ENCODE results near the gene C2orf76.

The C2orf76 gene

GRCh38 chr2:119311831-119312230 lies 54.8 kb downstream of the C2orf76 start:
- Histone ChIP-seq H3K9me3 (ENCODE audit: control insufficient read depth, insufficient read depth, low read depth, low read length) (no peaks in the 10 kb centered on the region), H3K27ac (ENCODE audit: low read depth, low read length) (no peak overlapping the region), H3K27me3 (ENCODE audit: control insufficient read depth, insufficient read depth, low read length) (no peaks in the 10 kb centered on the region), H3K36me3 (ENCODE audit: control insufficient read depth, insufficient read depth, low read length) (no peaks in the 10 kb centered on the region), H3K9ac (ENCODE audit: low read length) (no peak overlapping the region), H3K4me1 (ENCODE audit: control insufficient read depth, insufficient read depth, low read length) (peaks cover 8% of the 10 kb centered on the region; the same call in 1 of the 2 replicates), H3K4me3 (ENCODE audit: low read depth, low read length) (no peak overlapping the region)

GRCh38 chr2:119311371-119311770 lies 55.3 kb downstream of the C2orf76 start:
- no peak overlapping the region for H3K27ac ChIP-seq (ENCODE audit: low read depth, low read length)
- H3K9ac ChIP-seq (ENCODE audit: low read length), result no peak overlapping the region
- H3K4me3 ChIP-seq (ENCODE audit: low read depth, low read length), result no peak overlapping the region
- peaks cover 8% of the 10 kb centered on the region; the same call in 1 of the 2 replicates for H3K4me1 ChIP-seq (ENCODE audit: control insufficient read depth, insufficient read depth, low read length)
- H3K9me3 ChIP-seq (ENCODE audit: control insufficient read depth, insufficient read depth, low read depth, low read length), result no peaks in the 10 kb centered on the region
- H3K36me3 ChIP-seq (ENCODE audit: control insufficient read depth, insufficient read depth, low read length), result no peaks in the 10 kb centered on the region
- no peaks in the 10 kb centered on the region for H3K27me3 ChIP-seq (ENCODE audit: control insufficient read depth, insufficient read depth, low read length)

- H3K9ac ChIP-seq (ENCODE audit: low read length), result no peak overlapping the region
- H3K27me3 ChIP-seq (ENCODE audit: control insufficient read depth, insufficient read depth, low read length), result no peaks in the 10 kb centered on the region
- no peak overlapping the region for H3K4me3 ChIP-seq (ENCODE audit: low read depth, low read length)
- H3K4me1 ChIP-seq (ENCODE audit: control insufficient read depth, insufficient read depth, low read length), result peaks cover 8% of the 10 kb centered on the region; the same call in 1 of the 2 replicates
- no peak overlapping the region for H3K27ac ChIP-seq (ENCODE audit: low read depth, low read length)
- no peaks in the 10 kb centered on the region for H3K36me3 ChIP-seq (ENCODE audit: control insufficient read depth, insufficient read depth, low read length)
- H3K9me3 ChIP-seq (ENCODE audit: control insufficient read depth, insufficient read depth, low read depth, low read length), result no peaks in the 10 kb centered on the region
Measured at GRCh38 chr2:119308793-119309330, 57.8 kb downstream of the C2orf76 start.

GRCh38 chr2:119307419-119308140 lies 59.1 kb downstream of the C2orf76 start:
- Histone ChIP-seq H3K27me3 (ENCODE audit: control insufficient read depth, insufficient read depth, low read length) (no peaks in the 10 kb centered on the region), H3K36me3 (ENCODE audit: control insufficient read depth, insufficient read depth, low read length) (no peaks in the 10 kb centered on the region), H3K4me1 (ENCODE audit: control insufficient read depth, insufficient read depth, low read length) (peaks cover 19% of the 10 kb centered on the region; the same call in 1 of the 2 replicates), H3K4me3 (ENCODE audit: low read depth, low read length) (no peak overlapping the region), H3K9me3 (ENCODE audit: control insufficient read depth, insufficient read depth, low read depth, low read length) (no peaks in the 10 kb centered on the region), H3K27ac (ENCODE audit: low read depth, low read length) (no peak overlapping the region), H3K9ac (ENCODE audit: low read length) (no peak overlapping the region)

- no peak overlapping the region for H3K9ac ChIP-seq (ENCODE audit: low read length)
- H3K4me1 ChIP-seq (ENCODE audit: control insufficient read depth, insufficient read depth, low read length), result peaks cover 16% of the 10 kb centered on the region; the same call in 1 of the 2 replicates
- H3K27me3 ChIP-seq (ENCODE audit: control insufficient read depth, insufficient read depth, low read length), result no peaks in the 10 kb centered on the region
- H3K4me3 ChIP-seq (ENCODE audit: low read depth, low read length), result no peak overlapping the region
- no peaks in the 10 kb centered on the region for H3K9me3 ChIP-seq (ENCODE audit: control insufficient read depth, insufficient read depth, low read depth, low read length)
- no peak overlapping the region for H3K27ac ChIP-seq (ENCODE audit: low read depth, low read length)
- no peaks in the 10 kb centered on the region for H3K36me3 ChIP-seq (ENCODE audit: control insufficient read depth, insufficient read depth, low read length)
Measured at GRCh38 chr2:119306196-119306590, 60.4 kb downstream of the C2orf76 start.

GRCh38 chr2:119305497-119306195 lies 61.0 kb downstream of the C2orf76 start:
- no peaks in the 10 kb centered on the region for H3K27me3 ChIP-seq (ENCODE audit: control insufficient read depth, insufficient read depth, low read length)
- H3K4me1 ChIP-seq (ENCODE audit: control insufficient read depth, insufficient read depth, low read length), result peaks cover 16% of the 10 kb centered on the region; the same call in 1 of the 2 replicates
- no peak overlapping the region for H3K27ac ChIP-seq (ENCODE audit: low read depth, low read length)
- H3K9me3 ChIP-seq (ENCODE audit: control insufficient read depth, insufficient read depth, low read depth, low read length), result no peaks in the 10 kb centered on the region
- H3K9ac ChIP-seq (ENCODE audit: low read length), result no peak overlapping the region
- H3K36me3 ChIP-seq (ENCODE audit: control insufficient read depth, insufficient read depth, low read length), result no peaks in the 10 kb centered on the region
- no peak overlapping the region for H3K4me3 ChIP-seq (ENCODE audit: low read depth, low read length)

- Histone ChIP-seq H3K4me3 (ENCODE audit: low read depth, low read length) (no peak overlapping the region), H3K36me3 (ENCODE audit: control insufficient read depth, insufficient read depth, low read length) (no peaks in the 10 kb centered on the region), H3K9me3 (ENCODE audit: control insufficient read depth, insufficient read depth, low read depth, low read length) (no peaks in the 10 kb centered on the region), H3K27me3 (ENCODE audit: control insufficient read depth, insufficient read depth, low read length) (no peaks in the 10 kb centered on the region), H3K4me1 (ENCODE audit: control insufficient read depth, insufficient read depth, low read length) (peaks cover 16% of the 10 kb centered on the region; the same call in 1 of the 2 replicates), H3K9ac (ENCODE audit: low read length) (no peak overlapping the region), H3K27ac (ENCODE audit: low read depth, low read length) (no peak overlapping the region)
Measured at GRCh38 chr2:119304847-119305246, 61.8 kb downstream of the C2orf76 start.

GRCh38 chr2:119301413-119301812 lies 65.2 kb downstream of the C2orf76 start:
- Histone ChIP-seq H3K4me3 (ENCODE audit: low read depth, low read length) (no peak overlapping the region), H3K4me1 (ENCODE audit: control insufficient read depth, insufficient read depth, low read length) (0 out of 2 replicates have a peak, but pooled peaks cover 10% of the 10 kb centered on the region), H3K27me3 (ENCODE audit: control insufficient read depth, insufficient read depth, low read length) (no peaks in the 10 kb centered on the region), H3K9me3 (ENCODE audit: control insufficient read depth, insufficient read depth, low read depth, low read length) (no peaks in the 10 kb centered on the region), H3K27ac (ENCODE audit: low read depth, low read length) (no peak overlapping the region), H3K9ac (ENCODE audit: low read length) (no peak overlapping the region), H3K36me3 (ENCODE audit: control insufficient read depth, insufficient read depth, low read length) (no peaks in the 10 kb centered on the region)

- no peak overlapping the region for H3K27ac ChIP-seq (ENCODE audit: low read depth, low read length)
- no peak overlapping the region for H3K9ac ChIP-seq (ENCODE audit: low read length)
- H3K9me3 ChIP-seq (ENCODE audit: control insufficient read depth, insufficient read depth, low read depth, low read length), result no peaks in the 10 kb centered on the region
- H3K27me3 ChIP-seq (ENCODE audit: control insufficient read depth, insufficient read depth, low read length), result no peaks in the 10 kb centered on the region; the same call in 1 of the 2 replicates
- H3K4me1 ChIP-seq (ENCODE audit: control insufficient read depth, insufficient read depth, low read length), result 0 out of 2 replicates have a peak, but pooled peaks cover 3% of the 10 kb centered on the region
- H3K36me3 ChIP-seq (ENCODE audit: control insufficient read depth, insufficient read depth, low read length), result no peaks in the 10 kb centered on the region
- H3K4me3 ChIP-seq (ENCODE audit: low read depth, low read length), result no peak overlapping the region
Measured at GRCh38 chr2:119295688-119296375, 70.8 kb downstream of the C2orf76 start.

GRCh38 chr2:119294671-119295070 lies 72.0 kb downstream of the C2orf76 start:
- Histone ChIP-seq H3K4me3 (ENCODE audit: low read depth, low read length) (no peak overlapping the region), H3K4me1 (ENCODE audit: control insufficient read depth, insufficient read depth, low read length) (0 out of 2 replicates have a peak, but pooled peaks cover 3% of the 10 kb centered on the region), H3K9ac (ENCODE audit: low read length) (no peak overlapping the region), H3K27me3 (ENCODE audit: control insufficient read depth, insufficient read depth, low read length) (no peaks in the 10 kb centered on the region; the same call in 1 of the 2 replicates), H3K9me3 (ENCODE audit: control insufficient read depth, insufficient read depth, low read depth, low read length) (no peaks in the 10 kb centered on the region), H3K36me3 (ENCODE audit: control insufficient read depth, insufficient read depth, low read length) (no peaks in the 10 kb centered on the region), H3K27ac (ENCODE audit: low read depth, low read length) (no peak overlapping the region)

Measured in HUES6 (cell line).